GM21619 (cell line): Measurements from ENCODE around the gene TEX22.

Experiments used
- ATAC-seq: cut with Tn5 transposase; IDR thresholded peaks from one replicate; pipeline ENCODE4 v1.9.1; 2021; ENCODE audit not compliant: unreplicated experiment

The TEX22 gene

GRCh38 chr14:105420101-105420973 lies 22.0 kb downstream of the TEX22 start:
- no peak for ATAC-seq

- ATAC-seq, result no peak
Measured at GRCh38 chr14:105420974-105421674, 22.8 kb downstream of the TEX22 start.

- ATAC-seq, result no peak
Measured at GRCh38 chr14:105421723-105422615, 23.6 kb downstream of the TEX22 start.

DNA sequence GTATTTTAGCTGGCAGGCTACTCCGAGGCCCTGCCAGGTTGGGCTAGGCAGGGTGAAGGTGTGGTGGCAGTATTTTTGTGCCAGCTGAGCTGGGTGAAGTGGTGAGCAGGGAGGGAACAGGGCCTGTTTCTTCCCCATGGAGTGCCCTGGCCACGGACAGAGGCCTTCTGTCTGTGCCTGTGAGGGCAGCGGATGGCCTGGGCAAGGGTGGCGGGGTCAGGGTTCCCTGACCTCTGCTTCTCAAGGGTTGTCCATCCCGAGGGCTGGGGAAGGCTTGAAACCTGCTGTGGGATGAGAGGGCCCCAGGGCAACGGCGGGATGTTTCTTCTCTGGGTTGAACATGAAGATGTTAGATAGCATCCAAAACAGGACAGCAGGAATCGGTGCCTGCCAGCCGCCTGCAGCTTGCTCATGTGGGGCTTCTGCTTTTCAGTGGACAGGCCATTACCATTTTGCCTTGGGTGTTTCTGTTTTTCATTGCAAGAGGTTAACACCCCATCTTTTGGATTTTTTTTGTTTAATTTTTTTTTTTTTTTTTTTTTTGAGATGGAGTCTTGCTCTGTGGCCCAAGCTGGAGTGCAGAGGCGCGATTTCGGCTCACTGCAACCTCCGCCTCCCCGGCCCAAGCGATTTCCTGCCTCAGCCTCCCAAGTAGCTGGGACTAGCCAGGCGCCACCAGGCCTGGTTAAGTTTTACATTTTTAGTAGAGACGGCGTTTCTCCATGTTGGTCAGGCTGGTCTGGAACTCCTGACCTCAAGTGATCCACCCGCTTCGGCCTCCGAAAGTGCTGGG lies 24.6 kb downstream of the TEX22 start:
- ATAC-seq, result no peak

DNA sequence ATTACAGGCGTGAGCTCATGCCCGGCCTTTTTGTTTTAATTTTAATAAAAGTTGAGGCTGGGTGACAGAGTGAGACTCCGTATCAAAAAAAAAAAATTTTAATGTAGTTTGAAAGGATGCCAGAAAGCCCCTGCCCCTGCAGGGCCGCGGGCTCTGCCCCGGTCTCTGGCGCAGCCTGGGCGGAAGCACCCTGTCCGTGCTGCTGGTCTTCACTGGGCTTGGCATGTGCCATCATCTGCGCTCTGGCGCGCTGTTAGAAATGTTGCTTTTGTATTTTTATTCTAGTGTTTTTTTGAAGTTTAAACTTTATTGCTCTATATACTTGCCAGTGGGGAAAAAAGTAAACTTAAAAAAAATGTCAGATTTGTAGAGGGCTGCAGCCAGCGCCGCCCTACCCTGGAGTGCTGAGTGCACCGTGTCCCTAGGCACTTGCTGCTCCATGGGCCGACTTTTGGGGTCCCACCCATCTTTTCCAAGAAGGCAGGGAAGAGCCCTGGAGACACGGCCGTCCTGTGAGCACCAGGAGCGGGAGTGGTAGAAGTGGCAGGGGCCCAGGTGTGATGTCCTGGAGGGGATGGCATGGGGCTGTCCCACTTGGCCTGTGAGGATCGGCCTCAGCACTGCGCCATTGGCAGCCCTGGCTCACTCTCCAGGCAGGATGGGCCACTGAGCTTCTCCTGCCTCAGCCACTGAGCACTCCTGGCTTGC lies 25.3 kb downstream of the TEX22 start:
- ATAC-seq, result no peak

- ATAC-seq, result no peak
Measured at GRCh38 chr14:105424861-105425260, 26.5 kb downstream of the TEX22 start.

DNA sequence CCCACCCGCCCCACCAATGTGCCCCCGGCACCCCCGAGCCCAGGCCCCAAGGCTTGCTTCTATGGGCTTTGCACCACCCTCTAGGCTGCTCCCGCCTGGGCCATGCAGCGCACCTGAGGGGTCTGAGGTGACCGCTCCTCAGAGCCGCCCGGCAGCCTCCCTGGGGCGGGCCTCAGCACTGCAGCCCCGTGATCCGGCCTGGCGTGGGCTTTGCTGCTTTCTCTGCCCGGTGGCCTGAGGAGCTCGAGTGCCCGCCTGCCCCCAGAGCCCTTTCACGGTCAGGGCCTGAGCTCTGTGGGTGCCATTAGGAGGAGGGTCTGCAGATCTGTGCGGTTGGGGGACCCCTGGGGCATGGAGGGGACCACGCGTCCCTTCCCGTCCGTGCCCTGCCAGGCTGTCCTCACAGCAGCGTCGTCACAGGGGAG lies 27.5 kb downstream of the TEX22 start:
- no peak for ATAC-seq

DNA sequence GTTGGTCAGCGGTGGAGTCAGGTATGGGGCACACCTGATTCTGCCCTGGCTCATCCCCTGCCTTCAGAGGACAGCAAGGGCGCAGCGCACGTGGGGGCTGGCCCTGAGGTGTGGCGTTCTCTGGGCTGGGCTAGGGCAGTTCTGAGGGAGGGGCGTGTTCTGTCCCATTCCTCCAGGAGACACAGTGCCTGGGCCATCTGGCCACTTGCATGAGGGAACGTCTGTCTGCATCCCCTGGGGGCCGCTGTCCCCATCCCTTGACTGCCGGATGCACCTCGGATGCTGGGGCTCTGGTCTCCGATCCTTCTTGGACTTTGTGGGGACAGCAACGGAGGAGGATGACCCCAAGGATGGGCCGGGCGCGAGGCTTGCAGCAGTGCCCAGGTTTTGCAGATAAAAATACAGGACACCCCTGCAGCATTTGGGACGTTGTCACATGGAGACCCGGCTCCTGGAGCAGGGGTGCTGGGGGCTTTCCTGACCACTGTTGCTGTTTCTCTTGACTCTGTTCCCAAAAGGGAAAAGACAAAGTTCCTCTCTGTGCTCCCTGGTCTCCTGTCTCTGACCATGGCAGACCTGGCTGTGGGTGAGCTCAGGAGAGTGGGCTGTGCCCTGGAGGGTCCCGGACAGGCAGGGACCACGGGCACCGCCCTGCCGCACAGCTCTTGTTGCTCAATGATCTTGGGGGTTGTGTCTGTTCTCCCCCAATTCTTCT lies 28.2 kb downstream of the TEX22 start:
- ATAC-seq, result no peak

DNA sequence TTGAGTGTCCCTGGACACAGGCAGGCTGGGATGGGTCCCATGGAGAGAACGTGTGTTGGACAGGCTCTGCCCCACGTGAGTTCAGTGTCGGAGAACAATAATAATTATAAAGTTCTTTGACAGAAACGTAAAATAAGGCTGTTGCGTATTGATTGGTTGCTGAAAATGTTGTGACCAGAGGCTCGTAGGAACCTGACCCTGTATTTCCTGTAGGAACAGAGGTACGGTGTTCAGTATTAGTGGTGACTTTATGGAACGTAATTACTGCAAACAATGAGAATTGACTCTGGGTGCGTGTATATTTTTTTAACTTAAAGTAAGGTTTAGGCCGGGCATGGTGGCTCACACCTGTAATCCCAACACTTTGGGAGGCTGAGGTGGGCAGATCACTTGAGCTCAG lies 29.1 kb downstream of the TEX22 start:
- no peak for ATAC-seq

- ATAC-seq, result no peak
Measured at GRCh38 chr14:105427936-105428485, 29.7 kb downstream of the TEX22 start.

GRCh38 chr14:105430042-105430441 lies 31.7 kb downstream of the TEX22 start:
- ATAC-seq, result no peak

GRCh38 chr14:105430565-105430964 lies 32.2 kb downstream of the TEX22 start:
- no peak for ATAC-seq

GRCh38 chr14:105431256-105431655 lies 32.9 kb downstream of the TEX22 start:
- ATAC-seq, result no peak

DNA sequence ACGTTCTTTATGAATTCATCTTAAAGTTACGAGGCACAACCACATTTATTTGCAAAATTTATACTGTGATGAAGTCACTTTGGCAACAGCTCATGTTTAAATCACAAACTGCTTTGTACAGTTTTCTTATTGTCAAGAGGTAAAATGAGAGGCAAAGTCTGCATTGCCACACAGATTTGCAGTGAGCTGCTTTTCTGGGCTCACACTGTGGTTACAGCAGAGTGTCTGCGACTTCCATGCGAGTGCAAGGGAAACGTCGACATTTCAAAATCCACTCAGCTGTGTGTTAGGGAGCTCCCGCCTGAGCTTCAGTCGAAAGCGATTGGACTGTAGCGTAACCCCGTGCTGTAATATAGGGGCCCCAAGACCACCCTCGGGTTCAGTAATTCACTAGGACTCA lies 34.3 kb downstream of the TEX22 start:
- ATAC-seq, result no peak

DNA sequence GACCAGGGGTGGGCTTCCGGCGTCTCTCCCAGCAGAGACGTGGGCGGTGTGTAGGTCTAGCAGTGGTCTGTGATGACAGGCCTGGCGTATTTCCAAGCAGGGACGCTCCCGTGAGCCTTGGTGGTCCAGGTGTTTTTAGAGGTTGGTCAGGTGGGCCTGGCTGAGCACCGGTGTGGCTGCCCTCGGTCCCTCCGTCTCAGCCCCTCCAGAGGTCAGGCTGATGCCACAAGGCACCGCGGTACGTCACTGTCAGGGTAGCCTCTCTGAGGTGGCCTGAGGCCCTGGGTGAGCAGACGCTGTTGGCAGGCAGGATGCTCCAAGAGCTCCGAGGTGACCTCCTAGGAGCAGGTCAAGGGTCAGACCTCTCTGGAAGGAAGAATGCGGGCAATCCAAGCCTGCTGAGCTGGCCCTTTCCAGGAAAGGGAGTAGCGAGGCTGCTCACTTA lies 34.8 kb downstream of the TEX22 start:
- ATAC-seq, result no peak

DNA sequence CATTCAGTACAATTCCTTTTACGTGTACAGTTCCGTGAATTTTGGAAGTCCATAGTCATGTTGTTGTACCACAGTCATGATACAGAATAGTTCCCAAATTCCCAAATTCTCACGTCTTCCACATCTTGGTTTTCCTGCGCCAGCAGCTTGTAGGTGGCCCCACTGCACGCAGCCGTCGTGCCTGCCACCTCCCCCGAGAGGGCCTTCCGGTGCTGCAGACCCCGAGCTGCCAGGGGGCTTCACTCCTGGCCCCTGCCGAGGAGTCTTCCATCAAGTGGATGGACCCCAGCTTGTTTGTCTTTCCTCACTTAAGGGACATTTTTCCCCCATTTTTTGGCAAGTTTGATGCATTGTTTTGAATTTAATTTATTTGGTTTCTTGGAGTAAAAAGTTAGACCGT lies 38.1 kb downstream of the TEX22 start:
- ATAC-seq, result no peak

DNA sequence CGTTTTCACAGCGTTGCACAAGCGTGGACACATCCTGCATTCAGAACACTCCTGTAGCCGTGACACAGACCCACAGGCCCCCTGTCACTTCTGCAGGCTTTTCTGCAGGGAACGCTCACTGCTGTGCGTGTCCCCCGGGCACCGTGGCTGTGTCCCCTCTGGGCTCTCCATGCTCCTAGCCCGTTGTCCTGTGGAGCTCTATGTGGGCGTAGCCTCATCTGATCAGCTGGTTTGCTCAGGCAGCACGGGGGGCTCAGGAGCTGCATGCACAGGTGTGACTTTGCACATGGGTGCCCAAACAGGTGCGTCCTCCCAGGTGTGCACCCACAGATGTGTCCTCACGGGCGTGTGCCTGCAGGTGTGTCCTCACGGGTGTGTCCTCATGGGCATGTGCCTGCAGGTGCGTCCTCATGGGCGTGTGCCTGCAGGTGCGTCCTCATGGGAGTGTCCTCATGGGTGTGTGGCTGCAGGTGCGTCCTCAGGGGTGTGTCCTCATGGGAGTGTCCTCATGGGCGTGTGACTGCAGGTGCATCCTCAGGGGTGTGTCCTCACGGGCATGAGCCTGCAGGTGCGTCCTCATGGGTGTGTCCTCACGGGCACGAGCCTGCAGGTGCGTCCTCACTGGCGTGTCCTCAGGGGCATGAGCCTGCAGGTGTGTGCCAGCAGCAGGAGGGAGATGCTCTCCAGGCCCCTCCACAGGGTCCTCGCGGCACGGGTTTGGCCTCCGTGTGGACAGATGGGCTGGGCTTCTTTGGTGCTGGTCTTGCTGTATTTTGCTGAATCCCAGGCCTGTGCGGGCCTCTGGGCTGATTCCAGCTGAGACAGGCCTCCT lies 38.8 kb downstream of the TEX22 start:
- no peak for ATAC-seq
